NT2/D1 (cell line): ENCODE measurements around the gene IPCEF1.

Experiments used
- SUZ12 ChIP-seq: IDR thresholded peaks from 2 replicates; pipeline ENCODE4 v1.6.1; 2011; ENCODE audit not compliant: insufficient read length, insufficient read depth; ENCODE audit errors: extremely low read depth
- YY1 ChIP-seq: IDR thresholded peaks from 2 replicates; pipeline ENCODE4 v1.6.1; 2011; ENCODE audit not compliant: insufficient read length, insufficient read depth

- TF ChIP-seq YY1: no peak
- no peak for TF ChIP-seq SUZ12
Observed at GRCh38 chr6:154347981-154348380, 8.6 kb downstream of the IPCEF1 start.
